ENCODE measurements around the gene MIA. TPM values are rescaled to one million over a fixed set of nuclear protein-coding genes. Genes with fewer than 3 reads are reported as not detected.

MIA gene
- total RNA-seq, 1 donor from 2014 or later, result 1.6 TPM

DNA sequence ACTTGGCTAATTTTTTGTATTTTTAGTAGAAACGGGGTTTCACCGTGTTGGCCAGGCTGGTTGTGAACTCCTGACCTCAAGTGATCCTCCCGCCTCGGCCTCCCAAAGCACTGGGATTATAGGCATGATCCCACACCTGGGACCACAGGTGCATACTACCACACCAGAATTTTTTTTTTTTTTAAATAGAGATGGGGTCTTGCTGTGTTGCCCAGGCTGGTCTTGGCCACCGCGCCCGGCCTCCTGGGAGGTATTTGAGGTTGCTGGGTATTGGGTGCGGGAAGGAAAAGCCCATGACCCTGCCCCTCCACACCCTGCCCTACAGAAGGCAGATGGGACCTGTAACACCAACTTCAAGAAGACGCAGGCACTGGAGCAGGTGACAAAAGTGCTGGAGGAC is 38.7 kb upstream of the MIA start:
- DNase-seq (ENCODE audit: low read depth) (no peak), FAIRE-seq (no peak)
- no peaks in the 10 kb centered on the region for H3K27me3 ChIP-seq (ENCODE audit: control insufficient read depth, insufficient read depth, low read length)
- TF ChIP-seq, protein P1, sequence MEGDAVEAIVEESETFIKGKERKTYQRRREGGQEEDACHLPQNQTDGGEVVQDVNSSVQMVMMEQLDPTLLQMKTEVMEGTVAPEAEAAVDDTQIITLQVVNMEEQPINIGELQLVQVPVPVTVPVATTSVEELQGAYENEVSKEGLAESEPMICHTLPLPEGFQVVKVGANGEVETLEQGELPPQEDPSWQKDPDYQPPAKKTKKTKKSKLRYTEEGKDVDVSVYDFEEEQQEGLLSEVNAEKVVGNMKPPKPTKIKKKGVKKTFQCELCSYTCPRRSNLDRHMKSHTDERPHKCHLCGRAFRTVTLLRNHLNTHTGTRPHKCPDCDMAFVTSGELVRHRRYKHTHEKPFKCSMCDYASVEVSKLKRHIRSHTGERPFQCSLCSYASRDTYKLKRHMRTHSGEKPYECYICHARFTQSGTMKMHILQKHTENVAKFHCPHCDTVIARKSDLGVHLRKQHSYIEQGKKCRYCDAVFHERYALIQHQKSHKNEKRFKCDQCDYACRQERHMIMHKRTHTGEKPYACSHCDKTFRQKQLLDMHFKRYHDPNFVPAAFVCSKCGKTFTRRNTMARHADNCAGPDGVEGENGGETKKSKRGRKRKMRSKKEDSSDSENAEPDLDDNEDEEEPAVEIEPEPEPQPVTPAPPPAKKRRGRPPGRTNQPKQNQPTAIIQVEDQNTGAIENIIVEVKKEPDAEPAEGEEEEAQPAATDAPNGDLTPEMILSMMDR (IDR thresholded peaks at IDR 0.05; ENCODE audit: insufficient read depth, low read length, severe bottlenecking), result no peak
- peaks cover 48% of the 10 kb centered on the region for H3K36me3 ChIP-seq (ENCODE audit: control insufficient read depth, insufficient read depth, low read length)
- no peak overlapping the region for H3K4me3 ChIP-seq (ENCODE audit: low read depth, low read length)

DNA sequence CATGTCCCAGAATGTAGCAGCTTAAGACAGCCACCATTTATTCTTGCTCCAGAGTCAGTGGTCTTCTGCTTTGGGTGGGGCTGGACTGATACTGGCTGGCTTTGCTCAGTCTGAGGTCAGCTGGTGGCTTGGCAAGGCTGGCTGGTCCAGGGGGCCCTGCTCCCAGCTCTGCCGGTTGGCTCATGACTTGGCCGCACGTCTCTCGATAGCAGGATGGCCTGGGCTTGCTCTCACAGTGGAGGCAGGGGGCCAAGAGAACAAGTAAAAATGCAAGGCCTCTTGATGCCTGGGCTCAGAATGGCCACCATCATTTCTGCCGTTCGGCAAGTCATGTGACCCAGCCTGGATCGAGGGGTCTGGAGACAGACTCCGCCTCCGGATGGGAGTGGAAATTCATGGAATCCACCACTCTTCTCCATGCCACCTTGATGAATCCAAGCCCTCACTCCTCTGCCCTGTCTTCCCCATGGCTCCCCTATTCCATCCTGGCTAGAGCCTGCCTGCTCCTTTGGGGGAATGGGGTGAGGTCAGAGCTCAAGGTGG is 38.1 kb upstream of the MIA start:
- Histone ChIP-seq H3K4me3 (ENCODE audit: low read depth, low read length) (no peak overlapping the region), H3K36me3 (ENCODE audit: control insufficient read depth, insufficient read depth, low read length) (peaks cover 48% of the 10 kb centered on the region), H3K27me3 (ENCODE audit: control insufficient read depth, insufficient read depth, low read length) (no peaks in the 10 kb centered on the region)
- FAIRE-seq (no peak), DNase-seq (ENCODE audit: low read depth) (no peak)
- TF ChIP-seq, protein P1 (IDR thresholded peaks at IDR 0.05; ENCODE audit: insufficient read depth, low read length, severe bottlenecking), result no peak

DNA sequence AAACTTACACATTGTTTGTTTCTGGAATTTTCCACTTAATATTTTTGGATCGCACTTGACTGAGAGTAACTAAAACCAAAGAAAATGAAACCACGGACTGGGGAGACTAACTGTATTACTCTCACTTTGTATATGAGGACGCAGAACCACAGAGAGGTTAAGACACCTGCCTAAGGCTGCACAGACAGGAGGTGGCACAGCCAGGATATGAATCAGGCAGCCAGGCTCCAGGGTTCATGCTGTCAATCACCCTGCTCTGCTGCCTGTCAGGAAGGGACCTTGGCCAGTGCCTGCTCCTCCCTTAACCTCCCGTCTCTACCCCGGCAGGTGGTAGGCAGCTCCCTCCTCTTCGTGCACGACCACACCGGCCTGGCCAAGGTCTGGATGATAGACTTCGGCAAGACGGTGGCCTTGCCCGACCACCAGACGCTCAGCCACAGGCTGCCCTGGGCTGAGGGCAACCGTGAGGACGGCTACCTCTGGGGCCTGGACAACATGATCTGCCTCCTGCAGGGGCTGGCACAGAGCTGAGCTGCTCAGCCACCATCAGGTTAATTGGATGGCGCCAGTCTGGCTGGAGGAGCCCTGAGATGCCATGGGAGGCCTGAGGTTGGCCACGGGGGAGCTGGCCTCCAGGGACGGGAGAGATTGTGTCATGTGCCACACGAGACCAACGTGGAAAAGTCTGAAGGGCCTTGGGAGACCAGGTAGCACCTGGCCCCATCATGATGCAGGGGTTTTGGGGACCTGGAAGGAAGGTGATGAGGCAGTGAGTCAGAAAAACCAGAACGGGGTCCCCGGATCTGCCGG is 36.1 kb upstream of the MIA start:
- TF ChIP-seq, protein P1 (IDR thresholded peaks at IDR 0.05; ENCODE audit: insufficient read depth, low read length, severe bottlenecking), result no peak
- Histone ChIP-seq H3K4me3 (ENCODE audit: low read depth, low read length) (no peak overlapping the region), H3K36me3 (ENCODE audit: control insufficient read depth, insufficient read depth, low read length) (peaks cover 38% of the 10 kb centered on the region), H3K27me3 (ENCODE audit: control insufficient read depth, insufficient read depth, low read length) (no peaks in the 10 kb centered on the region)
- no peak for DNase-seq (ENCODE audit: low read depth)
- no peak for FAIRE-seq

DNA sequence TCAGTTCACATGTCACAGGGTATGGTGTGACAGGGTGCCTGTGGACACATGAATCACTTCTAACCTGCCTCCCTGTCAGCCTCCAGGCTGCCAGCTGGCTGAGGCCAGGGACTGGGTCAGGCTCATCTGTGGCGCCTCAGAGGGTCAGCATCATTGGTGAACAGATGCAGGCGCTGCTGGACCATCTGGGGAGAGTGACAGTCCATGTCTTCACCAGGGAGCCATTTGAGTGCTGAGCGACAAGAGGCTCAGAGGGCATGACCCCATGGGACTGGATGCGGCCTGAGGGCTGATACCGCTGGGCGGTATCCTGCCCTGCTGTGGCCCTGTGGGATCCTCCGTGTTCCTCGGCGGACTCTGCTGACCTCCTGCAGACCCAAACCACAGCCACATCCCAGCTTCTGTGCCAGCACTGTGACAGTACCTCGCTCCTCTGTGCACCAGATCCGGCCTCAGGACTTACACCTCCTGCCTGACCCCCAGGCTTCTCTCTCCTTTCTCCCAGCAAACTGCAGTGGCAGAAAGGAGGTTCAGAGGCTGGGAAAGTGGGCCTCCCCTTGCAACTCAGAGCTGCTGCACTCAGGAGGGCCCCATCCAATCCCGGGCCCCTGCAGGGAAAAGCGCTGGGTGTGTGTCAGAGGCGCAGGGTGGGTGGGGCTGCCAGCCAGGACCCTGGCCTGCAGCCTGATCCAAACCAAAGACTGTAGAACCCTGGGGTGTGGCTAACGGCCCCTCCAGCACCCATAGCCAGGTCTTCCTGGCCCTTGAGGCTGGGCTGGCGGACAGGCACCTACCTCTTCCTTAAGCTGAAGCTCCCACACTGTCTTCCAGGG is 35.2 kb upstream of the MIA start:
- FAIRE-seq (no peak), DNase-seq (ENCODE audit: low read depth) (no peak)
- TF ChIP-seq, protein P1 (IDR thresholded peaks at IDR 0.05; ENCODE audit: insufficient read depth, low read length, severe bottlenecking), result no peak
- H3K36me3 ChIP-seq (ENCODE audit: control insufficient read depth, insufficient read depth, low read length), result peaks cover 33% of the 10 kb centered on the region
- H3K4me3 ChIP-seq (ENCODE audit: low read depth, low read length), result no peak overlapping the region
- no peaks in the 10 kb centered on the region for H3K27me3 ChIP-seq (ENCODE audit: control insufficient read depth, insufficient read depth, low read length)

DNA sequence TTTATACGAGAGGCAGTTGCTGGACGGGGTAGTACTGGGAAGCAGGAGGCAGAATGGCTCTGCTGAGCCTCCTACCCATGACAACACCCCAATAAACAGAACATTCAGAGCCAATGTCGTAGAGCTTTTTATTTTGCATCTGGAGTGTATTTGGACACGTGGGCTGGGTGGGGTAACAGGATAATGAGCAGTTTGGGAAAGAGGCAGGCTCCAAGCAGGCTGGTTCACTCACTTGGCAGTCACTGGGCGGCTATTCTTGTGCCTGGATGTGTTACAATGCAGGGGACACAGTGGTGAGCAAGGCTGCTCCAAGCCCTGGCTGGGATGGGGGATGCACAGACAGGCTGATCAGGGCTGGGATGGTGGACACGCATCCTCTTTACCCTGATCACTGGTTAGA is 34.6 kb upstream of the MIA start:
- H3K36me3 ChIP-seq (ENCODE audit: control insufficient read depth, insufficient read depth, low read length), result peaks cover 28% of the 10 kb centered on the region
- no peak for FAIRE-seq
- no peak overlapping the region for H3K4me3 ChIP-seq (ENCODE audit: low read depth, low read length)
- TF ChIP-seq, protein P1 (IDR thresholded peaks at IDR 0.05; ENCODE audit: insufficient read depth, low read length, severe bottlenecking), result no peak
- H3K27me3 ChIP-seq (ENCODE audit: control insufficient read depth, insufficient read depth, low read length), result no peaks in the 10 kb centered on the region
- no peak for DNase-seq (ENCODE audit: low read depth)
